HEK293 (cell line): Measurements from ENCODE around the gene ZC3H10.
A peak's percentile ranks its signal among the peaks of the same experiment; 100 is the strongest.

Source experiments
- AEBP2 ChIP-seq: fragments of 450-650 bp; formaldehyde crosslinking; IDR thresholded peaks from 2 replicates; pipeline ENCODE4 v1.5.1; 2016; ENCODE audit warnings: missing biosample characterization, missing genetic modification characterization, borderline replicate concordance
- KLF17 ChIP-seq: fragments of 450-650 bp; formaldehyde crosslinking; IDR thresholded peaks from 2 replicates; pipeline ENCODE4 v1.5.1; 2016; ENCODE audit warnings: missing biosample characterization, missing genetic modification characterization
- KLF9 ChIP-seq: fragments of 450-650 bp; formaldehyde crosslinking; IDR thresholded peaks from 2 replicates; pipeline ENCODE4 v1.5.1; 2016; ENCODE audit warnings: missing biosample characterization, missing genetic modification characterization, low read depth
- MZF1 ChIP-seq: fragments of 450-650 bp; formaldehyde crosslinking; IDR thresholded peaks from 2 replicates; pipeline ENCODE4 v1.5.1; 2017; ENCODE audit warnings: missing biosample characterization, missing genetic modification characterization, borderline replicate concordance
- PRDM6 ChIP-seq: fragments of 450-650 bp; formaldehyde crosslinking; IDR thresholded peaks from 2 replicates; pipeline ENCODE4 v1.5.1; 2017; ENCODE audit warnings: missing biosample characterization, missing genetic modification characterization
- SP7 ChIP-seq: fragments of 450-650 bp; formaldehyde crosslinking; IDR thresholded peaks from 2 replicates; pipeline ENCODE4 v1.5.1; 2016; ENCODE audit warnings: missing biosample characterization, missing genetic modification characterization
- WT1 ChIP-seq: fragments of 450-650 bp; formaldehyde crosslinking; IDR thresholded peaks from 2 replicates; pipeline ENCODE4 v1.5.1; 2016; ENCODE audit warnings: missing biosample characterization, missing genetic modification characterization
- ZBTB17 ChIP-seq: fragments of 450-650 bp; formaldehyde crosslinking; IDR thresholded peaks from 2 replicates; pipeline ENCODE4 v1.5.1; 2016; ENCODE audit warnings: missing biosample characterization, missing genetic modification characterization
- ZFP3 ChIP-seq: fragments of 450-650 bp; formaldehyde crosslinking; IDR thresholded peaks from 2 replicates; pipeline ENCODE4 v1.5.1; 2016; ENCODE audit warnings: low read depth, missing biosample characterization, missing genetic modification characterization
- ZFP41 ChIP-seq: fragments of 450-650 bp; formaldehyde crosslinking; IDR thresholded peaks from 2 replicates; pipeline ENCODE4 v1.5.1; 2016; ENCODE audit warnings: missing biosample characterization, missing genetic modification characterization, borderline replicate concordance
- ZNF132 ChIP-seq: fragments of 450-650 bp; formaldehyde crosslinking; IDR thresholded peaks from 2 replicates; pipeline ENCODE4 v1.5.1; 2017; ENCODE audit warnings: missing biosample characterization, missing genetic modification characterization, borderline replicate concordance
- ZNF19 ChIP-seq: fragments of 450-650 bp; formaldehyde crosslinking; IDR thresholded peaks from 2 replicates; pipeline ENCODE4; 2016; ENCODE audit warnings: missing biosample characterization, missing genetic modification characterization, low read depth
- ZNF2 ChIP-seq: fragments of 450-650 bp; formaldehyde crosslinking; IDR thresholded peaks from 2 replicates; pipeline ENCODE4 v1.5.1; 2016; ENCODE audit warnings: missing biosample characterization, missing genetic modification characterization
- ZNF501 ChIP-seq: fragments of 450-650 bp; formaldehyde crosslinking; IDR thresholded peaks from 2 replicates; pipeline ENCODE4 v1.5.1; 2016; ENCODE audit warnings: missing biosample characterization, missing genetic modification characterization
- ZNF639 ChIP-seq: fragments of 450-650 bp; formaldehyde crosslinking; IDR thresholded peaks from 2 replicates; pipeline ENCODE4 v1.5.1; 2016; ENCODE audit warnings: missing biosample characterization, missing genetic modification characterization
- ZNF658 ChIP-seq: fragments of 450-650 bp; formaldehyde crosslinking; IDR thresholded peaks from 2 replicates; pipeline ENCODE4; 2016; ENCODE audit warnings: missing biosample characterization, missing genetic modification characterization
- ZNF777 ChIP-seq: fragments of 450-650 bp; formaldehyde crosslinking; IDR thresholded peaks from 2 replicates; pipeline ENCODE4 v1.5.1; 2017; ENCODE audit warnings: missing biosample characterization, missing genetic modification characterization, borderline replicate concordance
- ZSCAN23 ChIP-seq: fragments of 450-650 bp; formaldehyde crosslinking; IDR thresholded peaks from 2 replicates; pipeline ENCODE4 v1.5.1; 2016; ENCODE audit warnings: missing biosample characterization, missing genetic modification characterization
- TF ChIP-seq, protein P1 (sequence below): fragments of 450-650 bp; formaldehyde crosslinking; conservative IDR thresholded peaks from 2 replicates; pipeline ENCODE4 v1.5.1; 2016; ENCODE audit warnings: low read depth, missing biosample characterization, missing genetic modification characterization
- TF ChIP-seq, protein P2 (sequence below): fragments of 450-650 bp; formaldehyde crosslinking; IDR thresholded peaks from 2 replicates; pipeline ENCODE4 v1.5.1; 2017; ENCODE audit warnings: missing biosample characterization, missing genetic modification characterization
- TF ChIP-seq, protein P3 (sequence below): fragments of 450-650 bp; formaldehyde crosslinking; IDR thresholded peaks from 2 replicates; pipeline ENCODE4; 2016; ENCODE audit warnings: missing biosample characterization, missing genetic modification characterization
- TF ChIP-seq, protein P4 (sequence below): fragments of 450-650 bp; formaldehyde crosslinking; IDR thresholded peaks from 2 replicates; pipeline ENCODE4 v1.5.1; 2016; ENCODE audit warnings: missing biosample characterization, missing genetic modification characterization, low read depth

The ZC3H10 gene

DNA sequence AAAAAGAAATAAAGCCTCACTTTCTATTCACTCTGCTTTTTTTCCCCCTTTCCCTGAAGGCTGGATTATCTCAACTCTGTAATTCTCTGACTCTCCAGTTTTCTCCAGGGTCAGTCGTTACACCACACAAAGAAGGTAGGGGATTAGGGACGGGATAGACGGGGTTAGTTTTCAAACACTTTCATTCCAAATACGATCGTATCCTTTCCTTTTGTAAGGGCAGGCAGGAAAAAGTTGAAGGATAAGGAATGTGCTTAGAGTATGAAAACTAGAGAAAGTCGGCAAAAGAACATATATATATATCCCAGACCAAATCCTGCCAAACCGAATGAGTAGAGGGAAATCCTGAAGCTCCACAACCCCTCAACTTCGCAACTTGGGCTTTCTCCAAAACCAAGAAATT is 9.4 kb downstream of the ZC3H10 start (continued):
- TF ChIP-seq, protein P1, sequence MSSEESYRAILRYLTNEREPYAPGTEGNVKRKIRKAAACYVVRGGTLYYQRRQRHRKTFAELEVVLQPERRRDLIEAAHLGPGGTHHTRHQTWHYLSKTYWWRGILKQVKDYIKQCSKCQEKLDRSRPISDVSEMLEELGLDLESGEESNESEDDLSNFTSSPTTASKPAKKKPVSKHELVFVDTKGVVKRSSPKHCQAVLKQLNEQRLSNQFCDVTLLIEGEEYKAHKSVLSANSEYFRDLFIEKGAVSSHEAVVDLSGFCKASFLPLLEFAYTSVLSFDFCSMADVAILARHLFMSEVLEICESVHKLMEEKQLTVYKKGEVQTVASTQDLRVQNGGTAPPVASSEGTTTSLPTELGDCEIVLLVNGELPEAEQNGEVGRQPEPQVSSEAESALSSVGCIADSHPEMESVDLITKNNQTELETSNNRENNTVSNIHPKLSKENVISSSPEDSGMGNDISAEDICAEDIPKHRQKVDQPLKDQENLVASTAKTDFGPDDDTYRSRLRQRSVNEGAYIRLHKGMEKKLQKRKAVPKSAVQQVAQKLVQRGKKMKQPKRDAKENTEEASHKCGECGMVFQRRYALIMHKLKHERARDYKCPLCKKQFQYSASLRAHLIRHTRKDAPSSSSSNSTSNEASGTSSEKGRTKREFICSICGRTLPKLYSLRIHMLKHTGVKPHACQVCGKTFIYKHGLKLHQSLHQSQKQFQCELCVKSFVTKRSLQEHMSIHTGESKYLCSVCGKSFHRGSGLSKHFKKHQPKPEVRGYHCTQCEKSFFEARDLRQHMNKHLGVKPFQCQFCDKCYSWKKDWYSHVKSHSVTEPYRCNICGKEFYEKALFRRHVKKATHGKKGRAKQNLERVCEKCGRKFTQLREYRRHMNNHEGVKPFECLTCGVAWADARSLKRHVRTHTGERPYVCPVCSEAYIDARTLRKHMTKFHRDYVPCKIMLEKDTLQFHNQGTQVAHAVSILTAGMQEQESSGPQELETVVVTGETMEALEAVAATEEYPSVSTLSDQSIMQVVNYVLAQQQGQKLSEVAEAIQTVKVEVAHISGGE (tag by site-specific recombination) = no peak
- TF ChIP-seq AEBP2 = no peak
- TF ChIP-seq, protein P2, sequence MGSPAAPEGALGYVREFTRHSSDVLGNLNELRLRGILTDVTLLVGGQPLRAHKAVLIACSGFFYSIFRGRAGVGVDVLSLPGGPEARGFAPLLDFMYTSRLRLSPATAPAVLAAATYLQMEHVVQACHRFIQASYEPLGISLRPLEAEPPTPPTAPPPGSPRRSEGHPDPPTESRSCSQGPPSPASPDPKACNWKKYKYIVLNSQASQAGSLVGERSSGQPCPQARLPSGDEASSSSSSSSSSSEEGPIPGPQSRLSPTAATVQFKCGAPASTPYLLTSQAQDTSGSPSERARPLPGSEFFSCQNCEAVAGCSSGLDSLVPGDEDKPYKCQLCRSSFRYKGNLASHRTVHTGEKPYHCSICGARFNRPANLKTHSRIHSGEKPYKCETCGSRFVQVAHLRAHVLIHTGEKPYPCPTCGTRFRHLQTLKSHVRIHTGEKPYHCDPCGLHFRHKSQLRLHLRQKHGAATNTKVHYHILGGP (tag by site-specific recombination) = no peak
- TF ChIP-seq, protein P3, sequence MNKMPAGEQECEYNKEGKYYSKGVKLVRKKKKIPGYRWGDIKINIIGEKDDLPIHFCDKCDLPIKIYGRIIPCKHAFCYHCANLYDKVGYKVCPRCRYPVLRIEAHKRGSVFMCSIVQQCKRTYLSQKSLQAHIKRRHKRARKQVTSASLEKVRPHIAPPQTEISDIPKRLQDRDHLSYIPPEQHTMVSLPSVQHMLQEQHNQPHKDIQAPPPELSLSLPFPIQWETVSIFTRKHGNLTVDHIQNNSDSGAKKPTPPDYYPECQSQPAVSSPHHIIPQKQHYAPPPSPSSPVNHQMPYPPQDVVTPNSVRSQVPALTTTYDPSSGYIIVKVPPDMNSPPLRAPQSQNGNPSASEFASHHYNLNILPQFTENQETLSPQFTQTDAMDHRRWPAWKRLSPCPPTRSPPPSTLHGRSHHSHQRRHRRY (tag by site-specific recombination) = no peak
- TF ChIP-seq ZNF658 (tag by site-specific recombination) = no peak
- TF ChIP-seq KLF17 = 0 out of 2 replicates have a peak, but pooled peaks have one; percentile 44
- no peak for TF ChIP-seq ZFP3
- TF ChIP-seq KLF9 (tag by site-specific recombination) = no peak
- no peak for TF ChIP-seq ZFP41
- 0 out of 2 replicates have a peak, but pooled peaks have one; percentile 17 for TF ChIP-seq ZNF501 (tag by site-specific recombination)
- no peak for TF ChIP-seq ZNF132 (tag by site-specific recombination)
- TF ChIP-seq WT1 (tag by site-specific recombination) = no peak
- no peak for TF ChIP-seq ZNF2 (tag by site-specific recombination)
- TF ChIP-seq MZF1 (tag by site-specific recombination) = peak; percentile 58; the same call in 1 of the 2 replicates
- TF ChIP-seq ZNF19 (tag by site-specific recombination) = no peak
- TF ChIP-seq ZNF777 (tag by site-specific recombination) = no peak
- TF ChIP-seq ZSCAN23 (tag by site-specific recombination) = 0 out of 2 replicates have a peak, but pooled peaks have one; percentile 45
- TF ChIP-seq ZBTB17 (tag by site-specific recombination) = no peak
- TF ChIP-seq SP7 = no peak
- TF ChIP-seq PRDM6 (tag by site-specific recombination) = no peak
- 0 out of 2 replicates have a peak, but pooled peaks have one; percentile 50 for TF ChIP-seq ZNF639 (tag by site-specific recombination)
- TF ChIP-seq, protein P4, sequence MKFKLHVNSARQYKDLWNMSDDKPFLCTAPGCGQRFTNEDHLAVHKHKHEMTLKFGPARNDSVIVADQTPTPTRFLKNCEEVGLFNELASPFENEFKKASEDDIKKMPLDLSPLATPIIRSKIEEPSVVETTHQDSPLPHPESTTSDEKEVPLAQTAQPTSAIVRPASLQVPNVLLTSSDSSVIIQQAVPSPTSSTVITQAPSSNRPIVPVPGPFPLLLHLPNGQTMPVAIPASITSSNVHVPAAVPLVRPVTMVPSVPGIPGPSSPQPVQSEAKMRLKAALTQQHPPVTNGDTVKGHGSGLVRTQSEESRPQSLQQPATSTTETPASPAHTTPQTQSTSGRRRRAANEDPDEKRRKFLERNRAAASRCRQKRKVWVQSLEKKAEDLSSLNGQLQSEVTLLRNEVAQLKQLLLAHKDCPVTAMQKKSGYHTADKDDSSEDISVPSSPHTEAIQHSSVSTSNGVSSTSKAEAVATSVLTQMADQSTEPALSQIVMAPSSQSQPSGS (tag by site-specific recombination) = no peak
